ENCODE results near the gene ANKRD44. TPM values are rescaled to one million over a fixed set of nuclear protein-coding genes. Genes with fewer than 3 reads are reported as not detected.

Gene ANKRD44
- total RNA-seq, 1 donor from 2014 or later = 12.0 TPM

DNA sequence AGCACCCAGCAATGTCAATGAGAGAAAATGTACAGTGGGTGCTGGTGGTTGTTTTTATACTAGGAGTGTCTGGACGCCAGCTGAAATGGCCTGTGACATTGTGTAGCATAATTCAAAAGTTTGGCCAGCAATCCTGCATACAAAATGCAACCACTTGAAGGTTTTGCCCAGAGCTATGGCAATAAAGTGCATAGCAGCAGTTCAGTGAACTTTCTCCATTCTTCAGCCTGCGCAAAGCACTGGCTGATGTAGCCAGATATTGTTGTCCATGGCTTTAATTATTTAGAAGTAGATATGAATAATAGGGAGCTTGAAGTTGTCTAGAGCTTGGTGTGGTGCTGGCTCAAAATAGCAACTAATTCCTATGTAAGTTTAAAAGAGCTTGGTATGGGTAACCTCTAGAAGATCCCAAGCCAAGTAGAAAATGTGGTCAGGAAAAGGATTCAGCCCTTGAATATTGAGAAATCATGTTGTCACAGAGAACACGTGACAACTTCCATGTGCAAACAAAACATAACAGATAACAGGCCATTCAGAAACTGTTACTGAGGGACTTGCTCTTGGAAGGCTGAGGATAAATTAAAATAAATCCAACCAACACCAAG lies 350.7 kb downstream of the ANKRD44 start:
- Mint-ChIP-seq H3K27ac (ENCODE audit: unreplicated experiment) (no peak overlapping the region), H3K36me3 (ENCODE audit: unreplicated experiment) (no peaks in the 10 kb centered on the region)
- TF ChIP-seq, protein P1, sequence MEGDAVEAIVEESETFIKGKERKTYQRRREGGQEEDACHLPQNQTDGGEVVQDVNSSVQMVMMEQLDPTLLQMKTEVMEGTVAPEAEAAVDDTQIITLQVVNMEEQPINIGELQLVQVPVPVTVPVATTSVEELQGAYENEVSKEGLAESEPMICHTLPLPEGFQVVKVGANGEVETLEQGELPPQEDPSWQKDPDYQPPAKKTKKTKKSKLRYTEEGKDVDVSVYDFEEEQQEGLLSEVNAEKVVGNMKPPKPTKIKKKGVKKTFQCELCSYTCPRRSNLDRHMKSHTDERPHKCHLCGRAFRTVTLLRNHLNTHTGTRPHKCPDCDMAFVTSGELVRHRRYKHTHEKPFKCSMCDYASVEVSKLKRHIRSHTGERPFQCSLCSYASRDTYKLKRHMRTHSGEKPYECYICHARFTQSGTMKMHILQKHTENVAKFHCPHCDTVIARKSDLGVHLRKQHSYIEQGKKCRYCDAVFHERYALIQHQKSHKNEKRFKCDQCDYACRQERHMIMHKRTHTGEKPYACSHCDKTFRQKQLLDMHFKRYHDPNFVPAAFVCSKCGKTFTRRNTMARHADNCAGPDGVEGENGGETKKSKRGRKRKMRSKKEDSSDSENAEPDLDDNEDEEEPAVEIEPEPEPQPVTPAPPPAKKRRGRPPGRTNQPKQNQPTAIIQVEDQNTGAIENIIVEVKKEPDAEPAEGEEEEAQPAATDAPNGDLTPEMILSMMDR (IDR thresholded peaks at IDR 0.05; ENCODE audit: partially characterized antibody, unreplicated experiment) = no peak

DNA sequence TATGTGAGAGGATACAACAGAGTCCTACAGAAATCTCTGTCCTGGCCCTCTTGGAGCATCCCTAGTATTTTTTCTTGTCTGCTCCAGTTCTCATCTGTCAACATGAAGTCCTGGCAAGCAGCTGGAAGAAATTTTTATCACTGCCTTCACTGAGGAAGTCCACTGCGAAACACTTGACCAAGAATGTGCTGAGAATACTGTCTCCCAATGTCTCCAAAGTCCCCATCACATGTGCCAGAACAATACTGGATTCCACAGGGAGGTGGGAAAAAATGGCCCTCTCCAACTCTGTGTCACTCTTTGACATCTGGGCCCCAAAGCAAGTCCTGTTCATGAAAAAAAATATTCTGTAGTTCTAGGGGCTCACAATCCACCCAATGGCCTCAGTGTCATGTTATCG lies 351.3 kb downstream of the ANKRD44 start:
- DNase-seq = no peak
- TF ChIP-seq, protein P1 (IDR thresholded peaks at IDR 0.05; ENCODE audit: partially characterized antibody, unreplicated experiment) = no peak
- H3K9me3 Mint-ChIP-seq (ENCODE audit: unreplicated experiment) = no peaks in the 10 kb centered on the region
- no peaks in the 10 kb centered on the region for H3K36me3 Mint-ChIP-seq (ENCODE audit: unreplicated experiment)
- H3K4me1 Mint-ChIP-seq (ENCODE audit: low read depth, unreplicated experiment) = no peaks in the 10 kb centered on the region
- no peak overlapping the region for H3K27ac Mint-ChIP-seq (ENCODE audit: unreplicated experiment)
- peaks cover 1% of the 10 kb centered on the region for H3K27me3 Mint-ChIP-seq (ENCODE audit: unreplicated experiment)
- H3K4me3 Mint-ChIP-seq (ENCODE audit: unreplicated experiment) = no peak overlapping the region

More for the DNA sequence above, 350.7 kb downstream of the ANKRD44 start:
- no peaks in the 10 kb centered on the region for H3K4me1 Mint-ChIP-seq (ENCODE audit: low read depth, unreplicated experiment)
- H3K9me3 Mint-ChIP-seq (ENCODE audit: unreplicated experiment) = no peaks in the 10 kb centered on the region
- no peak for DNase-seq
- H3K4me3 Mint-ChIP-seq (ENCODE audit: unreplicated experiment) = no peak overlapping the region
- H3K27me3 Mint-ChIP-seq (ENCODE audit: unreplicated experiment) = peaks cover 1% of the 10 kb centered on the region

GRCh38 chr2:196957881-196958525 lies 352.6 kb downstream of the ANKRD44 start:
- Mint-ChIP-seq H3K4me1 (ENCODE audit: low read depth, unreplicated experiment) (no peaks in the 10 kb centered on the region), H3K27ac (ENCODE audit: unreplicated experiment) (no peak overlapping the region)

GRCh38 chr2:196957442-196957841 lies 353.1 kb downstream of the ANKRD44 start:
- TF ChIP-seq, protein P1 (IDR thresholded peaks at IDR 0.05; ENCODE audit: partially characterized antibody, unreplicated experiment) = no peak

More at GRCh38 chr2:196957881-196958525, 352.6 kb downstream of the ANKRD44 start:
- Mint-ChIP-seq H3K27me3 (ENCODE audit: unreplicated experiment) (peaks cover 1% of the 10 kb centered on the region), H3K4me3 (ENCODE audit: unreplicated experiment) (no peak overlapping the region), H3K36me3 (ENCODE audit: unreplicated experiment) (no peaks in the 10 kb centered on the region), H3K9me3 (ENCODE audit: unreplicated experiment) (no peaks in the 10 kb centered on the region)
- no peak for DNase-seq
- TF ChIP-seq, protein P1 (IDR thresholded peaks at IDR 0.05; ENCODE audit: partially characterized antibody, unreplicated experiment) = no peak

DNA sequence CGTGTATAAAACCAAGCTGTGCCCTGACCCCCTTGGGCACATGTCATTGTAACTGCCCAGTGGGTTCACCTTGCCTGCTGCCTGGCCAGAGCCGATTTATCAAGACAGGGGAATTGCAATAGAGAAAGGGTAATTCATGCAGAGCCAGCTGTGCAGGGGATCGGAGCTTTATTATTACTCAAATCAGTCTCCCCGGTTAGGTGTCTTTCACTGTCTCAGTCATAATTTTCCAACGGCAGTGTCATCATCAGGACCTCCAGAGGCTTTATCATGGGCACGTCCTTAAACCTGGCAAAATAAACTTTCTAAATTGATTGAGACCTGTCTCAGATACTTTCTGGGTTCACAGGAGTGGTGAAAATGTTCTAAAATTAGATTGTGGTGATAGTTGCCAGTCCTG lies 354.5 kb downstream of the ANKRD44 start:
- TF ChIP-seq, protein P1 (IDR thresholded peaks at IDR 0.05; ENCODE audit: partially characterized antibody, unreplicated experiment) = no peak
- H3K27me3 Mint-ChIP-seq (ENCODE audit: unreplicated experiment) = peaks cover 1% of the 10 kb centered on the region
- no peaks in the 10 kb centered on the region for H3K9me3 Mint-ChIP-seq (ENCODE audit: unreplicated experiment)
- H3K4me1 Mint-ChIP-seq (ENCODE audit: low read depth, unreplicated experiment) = peaks cover 2% of the 10 kb centered on the region
- no peaks in the 10 kb centered on the region for H3K36me3 Mint-ChIP-seq (ENCODE audit: unreplicated experiment)
- H3K27ac Mint-ChIP-seq (ENCODE audit: unreplicated experiment) = no peak overlapping the region
- H3K4me3 Mint-ChIP-seq (ENCODE audit: unreplicated experiment) = no peak overlapping the region
- DNase-seq = no peak

More at GRCh38 chr2:196957442-196957841, 353.1 kb downstream of the ANKRD44 start:
- no peak overlapping the region for H3K27ac Mint-ChIP-seq (ENCODE audit: unreplicated experiment)
- H3K27me3 Mint-ChIP-seq (ENCODE audit: unreplicated experiment) = peaks cover 1% of the 10 kb centered on the region
- no peak overlapping the region for H3K4me3 Mint-ChIP-seq (ENCODE audit: unreplicated experiment)
- DNase-seq = no peak
- H3K9me3 Mint-ChIP-seq (ENCODE audit: unreplicated experiment) = no peaks in the 10 kb centered on the region
- no peaks in the 10 kb centered on the region for H3K4me1 Mint-ChIP-seq (ENCODE audit: low read depth, unreplicated experiment)
- no peaks in the 10 kb centered on the region for H3K36me3 Mint-ChIP-seq (ENCODE audit: unreplicated experiment)
